Activated naive CD8-positive, alpha-beta T cell treated with anti-CD3 and anti-CD28 coated beads for 36 hours (primary cell): ENCODE results near the gene RNF213. TPM values are rescaled to one million over a fixed set of nuclear protein-coding genes. Genes with fewer than 3 reads are reported as not detected.
A peak's percentile ranks its signal among the peaks of the same experiment; 100 is the strongest.
"Not testable (repeated sequence)": the region's sequence is repeated elsewhere in the genome, so short reads cannot be mapped to it uniquely, and the experiment has no call there.

Source experiments
- DNase-seq: peaks from one replicate; pipeline ENCODE4 v3.0.0; 2021
- H3K27ac Mint-ChIP-seq: one replicate; pipeline ENCODE4 v1.8.0; 2022; ENCODE audit warnings: mild to moderate bottlenecking, moderate library complexity, mixed read lengths
- H3K27me3 Mint-ChIP-seq: one replicate; pipeline ENCODE4 v1.8.0; 2022; ENCODE audit warnings: mild to moderate bottlenecking, mixed read lengths
- H3K36me3 Mint-ChIP-seq: one replicate; pipeline ENCODE4 v1.8.0; 2021; ENCODE audit warnings: mild to moderate bottlenecking, mixed read lengths
- H3K4me1 Mint-ChIP-seq: one replicate; pipeline ENCODE4 v1.8.0; 2021; ENCODE audit warnings: mixed read lengths
- H3K4me3 Mint-ChIP-seq: one replicate; pipeline ENCODE4 v1.8.0; 2022; ENCODE audit warnings: mild to moderate bottlenecking, moderate library complexity, mixed read lengths
- H3K9me3 Mint-ChIP-seq: one replicate; pipeline ENCODE4 v1.8.0; 2022; ENCODE audit warnings: mixed read lengths
- total RNA-seq, 2 experiments: library from RNA; stranded (reverse); gene quantifications; one replicate each; pipeline ENCODE4 v1.2.3, GENCODE V29; 2021

RNF213 gene
- total RNA-seq, 2 experiments from 2014 or later, result 109 TPM

- Mint-ChIP-seq H3K4me3 (no peak overlapping the region), H3K36me3 (peaks cover 34% of the 10 kb centered on the region), H3K27me3 (no peaks in the 10 kb centered on the region), H3K9me3 (no peaks in the 10 kb centered on the region), H3K4me1 (peaks cover 12% of the 10 kb centered on the region), H3K27ac (no peak overlapping the region)
- no peak for DNase-seq
Measured at GRCh38 chr17:80386341-80386740, 125.7 kb downstream of the RNF213 start.

GRCh38 chr17:80387071-80387470 lies 126.4 kb downstream of the RNF213 start:
- no peak for DNase-seq
- Mint-ChIP-seq H3K9me3 (no peaks in the 10 kb centered on the region), H3K36me3 (peaks cover 32% of the 10 kb centered on the region), H3K4me1 (peaks cover 12% of the 10 kb centered on the region), H3K4me3 (no peak overlapping the region), H3K27ac (no peak overlapping the region), H3K27me3 (no peaks in the 10 kb centered on the region)

GRCh38 chr17:80388175-80388574 lies 127.5 kb downstream of the RNF213 start:
- no peaks in the 10 kb centered on the region for H3K9me3 Mint-ChIP-seq
- H3K27me3 Mint-ChIP-seq, result no peaks in the 10 kb centered on the region
- H3K27ac Mint-ChIP-seq, result no peak overlapping the region
- peaks cover 28% of the 10 kb centered on the region for H3K36me3 Mint-ChIP-seq
- H3K4me1 Mint-ChIP-seq, result peaks cover 12% of the 10 kb centered on the region
- H3K4me3 Mint-ChIP-seq, result no peak overlapping the region
- no peak for DNase-seq

- Mint-ChIP-seq H3K4me1 (peaks cover 11% of the 10 kb centered on the region), H3K27ac (no peak overlapping the region), H3K9me3 (no peaks in the 10 kb centered on the region), H3K36me3 (peaks cover 24% of the 10 kb centered on the region), H3K27me3 (no peaks in the 10 kb centered on the region), H3K4me3 (no peak overlapping the region)
- DNase-seq, result no peak
Measured at GRCh38 chr17:80388601-80389000, 127.9 kb downstream of the RNF213 start.

- Mint-ChIP-seq H3K9me3 (no peaks in the 10 kb centered on the region), H3K4me1 (peaks cover 4% of the 10 kb centered on the region), H3K36me3 (peaks cover 20% of the 10 kb centered on the region), H3K27ac (no peak overlapping the region), H3K27me3 (no peaks in the 10 kb centered on the region), H3K4me3 (no peak overlapping the region)
- no peak for DNase-seq
Measured at GRCh38 chr17:80389011-80389995, 128.7 kb downstream of the RNF213 start.

- Mint-ChIP-seq H3K36me3 (peaks cover 14% of the 10 kb centered on the region), H3K4me1 (peaks cover 2% of the 10 kb centered on the region), H3K27ac (no peak overlapping the region), H3K9me3 (no peaks in the 10 kb centered on the region), H3K4me3 (no peak overlapping the region), H3K27me3 (no peaks in the 10 kb centered on the region)
- no peak for DNase-seq
Measured at GRCh38 chr17:80393241-80393890, 132.7 kb downstream of the RNF213 start.

GRCh38 chr17:80393961-80394360 lies 133.3 kb downstream of the RNF213 start:
- Mint-ChIP-seq H3K27me3 (no peaks in the 10 kb centered on the region), H3K4me3 (no peak overlapping the region), H3K27ac (no peak overlapping the region), H3K9me3 (no peaks in the 10 kb centered on the region), H3K36me3 (peaks cover 12% of the 10 kb centered on the region), H3K4me1 (peaks cover 2% of the 10 kb centered on the region)
- DNase-seq, result no peak

- Mint-ChIP-seq H3K9me3 (no peaks in the 10 kb centered on the region), H3K4me1 (peaks cover 2% of the 10 kb centered on the region), H3K27me3 (no peaks in the 10 kb centered on the region), H3K36me3 (peaks cover 9% of the 10 kb centered on the region), H3K4me3 (no peak overlapping the region), H3K27ac (peak overlapping the region; percentile 27)
- no peak for DNase-seq
Measured at GRCh38 chr17:80394629-80395216, 134.1 kb downstream of the RNF213 start.

GRCh38 chr17:80395402-80396151 lies 134.9 kb downstream of the RNF213 start:
- H3K36me3 Mint-ChIP-seq, result peaks cover 6% of the 10 kb centered on the region
- peaks cover 2% of the 10 kb centered on the region for H3K4me1 Mint-ChIP-seq
- H3K9me3 Mint-ChIP-seq, result no peaks in the 10 kb centered on the region
- no peaks in the 10 kb centered on the region for H3K27me3 Mint-ChIP-seq
- no peak overlapping the region for H3K4me3 Mint-ChIP-seq
- no peak for DNase-seq
- H3K27ac Mint-ChIP-seq, result peak overlapping the region; percentile 22

- H3K27ac Mint-ChIP-seq, result peak overlapping the region; percentile 39
- H3K4me3 Mint-ChIP-seq, result no peak overlapping the region
- no peaks in the 10 kb centered on the region for H3K9me3 Mint-ChIP-seq
- H3K4me1 Mint-ChIP-seq, result peaks cover 2% of the 10 kb centered on the region
- H3K27me3 Mint-ChIP-seq, result no peaks in the 10 kb centered on the region
- no peak for DNase-seq
- H3K36me3 Mint-ChIP-seq, result peaks cover 4% of the 10 kb centered on the region
Measured at GRCh38 chr17:80396157-80397033, 135.7 kb downstream of the RNF213 start.

GRCh38 chr17:80397034-80397387 lies 136.4 kb downstream of the RNF213 start:
- Mint-ChIP-seq H3K27me3 (no peaks in the 10 kb centered on the region), H3K4me1 (peaks cover 2% of the 10 kb centered on the region), H3K4me3 (no peak overlapping the region), H3K36me3 (peaks cover 3% of the 10 kb centered on the region), H3K27ac (peak overlapping the region; percentile 39), H3K9me3 (no peaks in the 10 kb centered on the region)
- DNase-seq, result no peak

- peaks cover 3% of the 10 kb centered on the region for H3K36me3 Mint-ChIP-seq
- H3K4me3 Mint-ChIP-seq, result no peak overlapping the region
- H3K27ac Mint-ChIP-seq, result no peak overlapping the region
- H3K4me1 Mint-ChIP-seq, result peaks cover 2% of the 10 kb centered on the region
- H3K9me3 Mint-ChIP-seq, result no peaks in the 10 kb centered on the region
- no peaks in the 10 kb centered on the region for H3K27me3 Mint-ChIP-seq
- no peak for DNase-seq
Measured at GRCh38 chr17:80397686-80398085, 137.0 kb downstream of the RNF213 start.

GRCh38 chr17:80401086-80401485 lies 140.4 kb downstream of the RNF213 start:
- H3K9me3 Mint-ChIP-seq, H3K36me3 Mint-ChIP-seq, H3K4me3 Mint-ChIP-seq, H3K27me3 Mint-ChIP-seq, H3K27ac Mint-ChIP-seq, DNase-seq, H3K4me1 Mint-ChIP-seq: not testable (repeated sequence)

GRCh38 chr17:80402102-80402501 lies 141.4 kb downstream of the RNF213 start:
- H3K36me3 Mint-ChIP-seq, H3K4me1 Mint-ChIP-seq, H3K27me3 Mint-ChIP-seq, H3K4me3 Mint-ChIP-seq, H3K9me3 Mint-ChIP-seq, DNase-seq, H3K27ac Mint-ChIP-seq: not testable (repeated sequence)
